K562 (cell line): Measurements from ENCODE around the gene PXK. TPM values are rescaled to one million over a fixed set of nuclear protein-coding genes. Genes with fewer than 3 reads are reported as not detected.

ENCODE experiments used
- BMI1 ChIP-seq: fragments of 150-350 bp; IDR thresholded peaks from 2 replicates; pipeline ENCODE4 v1.6.1; 2014; ENCODE audit warnings: low read length
- BRCA1 ChIP-seq, 2 experiments: fragments of 450-650 bp in 1 of 2; sonication (generic) in 1 of 2; formaldehyde crosslinking in 1 of 2; IDR thresholded peaks; 2 replicates each; pipeline versions ENCODE4 v1.5.0 to v1.6.1; 2017 to 2020; ENCODE audit warnings: mild to moderate bottlenecking in 1 of 2, missing genetic modification reagents in 1 of 2
- CREB5 ChIP-seq: fragments of 250-450 bp; sonication (Bioruptor Pico); IDR thresholded peaks from 2 replicates; pipeline ENCODE4 v1.5.0; 2020; ENCODE audit warnings: mild to moderate bottlenecking
- FOXP1 ChIP-seq: sonication (generic); formaldehyde crosslinking; IDR thresholded peaks from 2 replicates; pipeline ENCODE4 v1.8.0; 2022; ENCODE audit warnings: mild to moderate bottlenecking, missing genetic modification reagents
- NCOA6 ChIP-seq: fragments of 450-650 bp; IDR thresholded peaks from 2 replicates; pipeline ENCODE4 v1.6.1; 2017; ENCODE audit warnings: mild to moderate bottlenecking
- PHF8 ChIP-seq: fragments of 200-600 bp; sonication (generic); IDR thresholded peaks from 2 replicates; pipeline ENCODE4 v1.6.1; 2012; ENCODE audit warnings: mixed run types, mild to moderate bottlenecking, inconsistent platforms, low read length, moderate library complexity, borderline replicate concordance
- POLR2AphosphoS5 ChIP-seq: IDR thresholded peaks from 2 replicates; pipeline ENCODE4 v1.6.1; 2011; ENCODE audit warnings: mild to moderate bottlenecking, low read depth, low read length, moderate library complexity; ENCODE audit not compliant: control insufficient read depth, insufficient read depth
- PPARD ChIP-seq: fragments of 250-450 bp; sonication (Bioruptor Pico); IDR thresholded peaks from 2 replicates; pipeline ENCODE4 v1.8.0; 2022; ENCODE audit warnings: inconsistent platforms, mild to moderate bottlenecking, moderate library complexity
- TOE1 ChIP-seq, 2 experiments: fragments of 450-650 bp in 1 of 2; sonication (generic) in 1 of 2; formaldehyde crosslinking in 1 of 2; IDR thresholded peaks; 2 replicates each; pipeline versions ENCODE4 v1.7.1 to v1.8.0; 2016 to 2022; ENCODE audit warnings: borderline replicate concordance in 2 of 2, mild to moderate bottlenecking in 2 of 2, antibody characterized with exemption in 1 of 2, inconsistent platforms in 1 of 2, low read depth in 1 of 2, missing genetic modification reagents in 1 of 2, moderate library complexity in 1 of 2
- ZBTB40 ChIP-seq, 2 experiments: fragments of 450-650 bp in 1 of 2; sonication (generic) in 1 of 2; formaldehyde crosslinking in 1 of 2; IDR thresholded peaks; 2 replicates each; pipeline versions ENCODE4 v1.7.1 to v1.9.0; 2016 to 2022; ENCODE audit warnings: inconsistent platforms in 1 of 2, mild to moderate bottlenecking in 1 of 2, missing genetic modification reagents in 1 of 2
- ZNF140 ChIP-seq: fragments of 250-450 bp; sonication (Bioruptor Pico); IDR thresholded peaks from 2 replicates; pipeline ENCODE4 v1.8.0; 2021; ENCODE audit warnings: moderate library complexity, mild to moderate bottlenecking, inconsistent platforms
- polyA plus RNA-seq, 8 experiments: library from polyadenylated mRNA; depleted of rRNA in 4 of 8; stranded (reverse) in 5 of 8; unstranded in 3 of 8; fragments of >200 nt; fragmentation: Nextera tagmentation in 2 of 8; fragmentation: Illumina TruSeq in 1 of 8; extraction: Ambion mirVana in 2 of 8; extraction: Trizol in 1 of 8; gene quantifications; 2 replicates each; pipeline versions ENCODE4 v1.2.1 to v1.2.3, GENCODE V29; 2011 to 2014; ENCODE audit warnings: inconsistent platforms in 1 of 8, missing spikeins in 1 of 8
- total RNA-seq, 7 experiments: library from RNA; depleted of rRNA in 6 of 7; stranded (reverse); fragments of >200 nt in 6 of 7; fragmentation: Illumina TruSeq in 2 of 7; extraction: Trizol in 2 of 7; gene quantifications; 2 replicates each; pipeline versions ENCODE4 v1.2.1 to v1.2.3, GENCODE V29; 2011 to 2021; ENCODE audit warnings: low replicate concordance in 1 of 7
- TF ChIP-seq, protein P1 (sequence below), 2 experiments: fragments of 450-650 bp; IDR thresholded peaks; 2 replicates each; pipeline ENCODE4 v1.6.1; 2016

The PXK gene
- total and polyA plus RNA-seq, 9 of the 15 experiments (the other 6 are each of a cell fraction or from before 2014, with no cell fraction given): 3.3 to 19.9 (median 11.3) TPM

- TF ChIP-seq POLR2AphosphoS5 (peak; percentile 81), BRCA1 (IDR thresholded peaks at IDR 0.05) (no peak), BRCA1 (CRISPR knock-in tag; IDR thresholded peaks at IDR 0.05) (no peak), TOE1 (IDR thresholded peaks at IDR 0.05; ENCODE audit: borderline replicate concordance) (peak; percentile 91), TOE1 (CRISPR knock-in tag; IDR thresholded peaks at IDR 0.05; ENCODE audit: borderline replicate concordance, low read depth) (no peak), PPARD (CRISPR knock-in tag) (no peak), NCOA6 (peak; percentile 80; the same call in 1 of the 2 replicates), FOXP1 (0 out of 2 replicates have a peak, but pooled peaks have one; percentile 52), ZNF140 (CRISPR knock-in tag) (no peak), PHF8 (peak; percentile 76; the same call in 1 of the 2 replicates), BMI1 (no peak), CREB5 (CRISPR knock-in tag) (no peak), ZBTB40 (IDR thresholded peaks at IDR 0.05) (peak; percentile 89), ZBTB40 (CRISPR knock-in tag; IDR thresholded peaks at IDR 0.05) (no peak)
- TF ChIP-seq, protein P1, sequence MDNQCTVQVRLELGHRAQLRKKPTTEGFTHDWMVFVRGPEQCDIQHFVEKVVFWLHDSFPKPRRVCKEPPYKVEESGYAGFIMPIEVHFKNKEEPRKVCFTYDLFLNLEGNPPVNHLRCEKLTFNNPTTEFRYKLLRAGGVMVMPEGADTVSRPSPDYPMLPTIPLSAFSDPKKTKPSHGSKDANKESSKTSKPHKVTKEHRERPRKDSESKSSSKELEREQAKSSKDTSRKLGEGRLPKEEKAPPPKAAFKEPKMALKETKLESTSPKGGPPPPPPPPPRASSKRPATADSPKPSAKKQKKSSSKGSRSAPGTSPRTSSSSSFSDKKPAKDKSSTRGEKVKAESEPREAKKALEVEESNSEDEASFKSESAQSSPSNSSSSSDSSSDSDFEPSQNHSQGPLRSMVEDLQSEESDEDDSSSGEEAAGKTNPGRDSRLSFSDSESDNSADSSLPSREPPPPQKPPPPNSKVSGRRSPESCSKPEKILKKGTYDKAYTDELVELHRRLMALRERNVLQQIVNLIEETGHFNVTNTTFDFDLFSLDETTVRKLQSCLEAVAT (IDR thresholded peaks at IDR 0.05): peak in 1 of 2 experiments; percentile 17; a peak in 1 of 4 replicates
Measured at GRCh38 chr3:58305882-58306711, 26.6 kb upstream of the PXK start, which contains the start of the genes HTD2 and RPP14 (continued).
